AG04449 (cell line): Measurements from ENCODE around the gene TNS3.

Source experiments
- CTCF ChIA-PET: fragments of 350-600 bp; formaldehyde crosslinking; extraction: SDS; loops from one replicate; lab custom pipeline; 2021; ENCODE audit warnings: antibody characterized with exemption; lab: Yijun Ruan, JAX
- POLR2A ChIA-PET: fragments of 400-600, 350-600 bp; formaldehyde crosslinking; extraction: SDS; loops from one replicate; lab custom pipeline; 2020; ENCODE audit warnings: antibody characterized with exemption, inconsistent platforms; lab: Yijun Ruan, JAX
- DNase-seq: peaks from one replicate; pipeline ENCODE4 v3.0.0-alpha.2; 2010; ENCODE audit warnings: low read depth, low spot score
- H3K4me3 ChIP-seq: 2 replicates; pipeline ENCODE4 v1.5.1; 2011; ENCODE audit warnings: low read depth, mild to moderate bottlenecking, control low read depth, low read length
- CTCF ChIP-seq: IDR thresholded peaks from one replicate; pipeline ENCODE4 v1.5.1; 2011; ENCODE audit warnings: mild to moderate bottlenecking, moderate library complexity, low read length, control low read depth, inconsistent platforms; ENCODE audit not compliant: insufficient read depth; ENCODE audit errors: missing control alignments

The TNS3 gene

GRCh38 chr7:47453093-47454061 is 128.5 kb downstream of the TNS3 start:
- no peak for TF ChIP-seq CTCF
- POLR2A ChIA-PET: interaction anchor here (0.7 to 1.7 kb wide), 3 partner anchors 29 to 353 kb away, joined by 3 to 5 read pairs (median 4); no protein-coding TSS in a partner anchor
- CTCF ChIA-PET: interaction anchor here (0.6 to 2.3 kb wide), 5 partner anchors 8 to 187 kb away, joined by 3 to 10 read pairs (median 3); no protein-coding TSS in a partner anchor
- no peak overlapping the region; the same call in 1 of the 2 replicates for H3K4me3 ChIP-seq
- DNase-seq: peak; percentile 71

- CTCF ChIA-PET: interaction anchor here (0.6 to 2.3 kb wide), 6 partner anchors 10 to 366 kb away, joined by 3 to 10 read pairs (median 4); no protein-coding TSS in a partner anchor
- no peak for TF ChIP-seq CTCF
- POLR2A ChIA-PET: interaction anchor here (1.6 to 1.7 kb wide), 2 partner anchors 30 to 118 kb away, joined by 4 to 5 read pairs; no protein-coding TSS in a partner anchor
- H3K4me3 ChIP-seq: no peak overlapping the region
- DNase-seq: no peak
Observed at GRCh38 chr7:47452715-47453092, 129.2 kb downstream of the TNS3 start.

GRCh38 chr7:47452295-47452694 is 129.6 kb downstream of the TNS3 start:
- DNase-seq: no peak
- CTCF ChIA-PET: interaction anchor here (0.9 to 2.3 kb wide), 5 partner anchors 9 to 367 kb away, joined by 3 to 10 read pairs (median 5); no protein-coding TSS in a partner anchor
- TF ChIP-seq CTCF: no peak
- POLR2A ChIA-PET: interaction anchor here (1.6 to 1.7 kb wide), 2 partner anchors 30 to 118 kb away, joined by 4 to 5 read pairs; no protein-coding TSS in a partner anchor
- H3K4me3 ChIP-seq: no peak overlapping the region

- no peak for DNase-seq
- POLR2A ChIA-PET: interaction anchor here (1.6 kb wide), 1 partner anchor 119 kb away, joined by 4 read pairs; no protein-coding TSS in a partner anchor
- CTCF ChIA-PET: interaction anchor here (0.9 to 2.3 kb wide), 5 partner anchors 9 to 367 kb away, joined by 3 to 10 read pairs (median 5); no protein-coding TSS in a partner anchor
- TF ChIP-seq CTCF: no peak
- H3K4me3 ChIP-seq: no peak overlapping the region
Observed at GRCh38 chr7:47451851-47452205, 130.1 kb downstream of the TNS3 start.

- POLR2A ChIA-PET: interaction anchor here (0.7 kb wide), 1 partner anchor 28 kb away, joined by 3 read pairs; no protein-coding TSS in a partner anchor
- CTCF ChIA-PET: interaction anchor here (1.2 to 1.8 kb wide), 3 partner anchors 15 to 183 kb away, joined by 3 to 11 read pairs (median 5); no protein-coding TSS in a partner anchor
- DNase-seq: peak; percentile 60
- no peak overlapping the region for H3K4me3 ChIP-seq
- no peak for TF ChIP-seq CTCF
Observed at GRCh38 chr7:47449810-47450590, 131.9 kb downstream of the TNS3 start.
